Choroid plexus epithelial cell (primary cell): Measurements from ENCODE around the gene KCNC1.

Experiments
- DNase-seq: peaks from one replicate; pipeline ENCODE4 v3.0.0-alpha.2; 2010; ENCODE audit warnings: low read depth
- H3K4me3 ChIP-seq: 2 replicates; pipeline ENCODE4 v1.5.1; 2011; ENCODE audit warnings: low read depth, mild to moderate bottlenecking, control low read depth, low read length, moderate library complexity
- TF ChIP-seq, protein P1 (sequence below): conservative IDR thresholded peaks from 2 replicates; pipeline ENCODE4 v1.5.1; 2011; ENCODE audit warnings: low read depth, mild to moderate bottlenecking, control low read depth, inconsistent platforms, low read length, moderate library complexity

The KCNC1 gene

DNA sequence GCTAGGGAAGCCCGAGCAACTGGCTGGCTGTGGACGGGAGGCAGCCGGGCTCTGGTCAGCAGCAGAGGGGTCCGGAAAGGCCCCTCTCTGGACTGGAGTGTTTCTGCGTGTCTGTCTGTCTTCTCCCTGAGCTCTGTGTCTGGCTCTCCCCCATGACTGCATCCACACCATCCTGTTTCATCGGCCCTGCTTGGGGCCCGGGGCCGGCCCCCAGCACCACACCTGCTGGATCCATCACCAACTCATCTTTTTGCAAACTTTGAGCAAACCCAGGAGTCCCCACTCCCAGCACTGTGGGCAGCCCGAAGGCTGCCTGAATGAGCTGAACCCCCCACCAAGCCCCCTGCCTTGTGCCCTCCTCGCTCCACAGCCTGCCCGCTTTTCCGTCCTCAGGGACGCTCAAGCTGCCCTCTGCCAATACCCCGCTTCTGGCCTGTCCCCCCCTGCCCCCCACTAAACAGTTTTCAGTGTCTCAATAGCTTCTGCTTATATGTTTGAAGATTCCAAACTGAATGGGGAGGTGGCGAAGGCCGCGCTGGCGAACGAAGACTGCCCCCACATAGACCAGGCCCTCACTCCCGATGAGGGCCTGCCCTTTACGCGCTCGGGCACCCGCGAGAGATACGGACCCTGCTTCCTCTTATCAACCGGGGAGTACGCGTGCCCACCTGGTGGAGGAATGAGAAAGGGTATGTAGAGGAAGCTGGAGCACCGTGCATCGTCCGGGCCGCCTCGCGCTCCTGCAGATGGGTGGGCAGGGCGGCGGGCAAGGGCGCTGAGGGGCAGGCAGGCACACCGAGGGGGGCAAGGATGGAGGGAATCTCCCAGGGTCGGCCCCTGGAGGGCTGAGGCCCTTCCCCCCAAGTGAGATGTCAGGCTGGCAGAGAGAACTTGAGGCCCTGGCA, 44.6 kb downstream of the KCNC1 start:
- no peak overlapping the region for H3K4me3 ChIP-seq
- TF ChIP-seq, protein P1, sequence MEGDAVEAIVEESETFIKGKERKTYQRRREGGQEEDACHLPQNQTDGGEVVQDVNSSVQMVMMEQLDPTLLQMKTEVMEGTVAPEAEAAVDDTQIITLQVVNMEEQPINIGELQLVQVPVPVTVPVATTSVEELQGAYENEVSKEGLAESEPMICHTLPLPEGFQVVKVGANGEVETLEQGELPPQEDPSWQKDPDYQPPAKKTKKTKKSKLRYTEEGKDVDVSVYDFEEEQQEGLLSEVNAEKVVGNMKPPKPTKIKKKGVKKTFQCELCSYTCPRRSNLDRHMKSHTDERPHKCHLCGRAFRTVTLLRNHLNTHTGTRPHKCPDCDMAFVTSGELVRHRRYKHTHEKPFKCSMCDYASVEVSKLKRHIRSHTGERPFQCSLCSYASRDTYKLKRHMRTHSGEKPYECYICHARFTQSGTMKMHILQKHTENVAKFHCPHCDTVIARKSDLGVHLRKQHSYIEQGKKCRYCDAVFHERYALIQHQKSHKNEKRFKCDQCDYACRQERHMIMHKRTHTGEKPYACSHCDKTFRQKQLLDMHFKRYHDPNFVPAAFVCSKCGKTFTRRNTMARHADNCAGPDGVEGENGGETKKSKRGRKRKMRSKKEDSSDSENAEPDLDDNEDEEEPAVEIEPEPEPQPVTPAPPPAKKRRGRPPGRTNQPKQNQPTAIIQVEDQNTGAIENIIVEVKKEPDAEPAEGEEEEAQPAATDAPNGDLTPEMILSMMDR, result no peak
- no peak for DNase-seq

- DNase-seq, result no peak
- no peak overlapping the region for H3K4me3 ChIP-seq
- TF ChIP-seq, protein P1, result no peak
Measured at GRCh38 chr11:17779861-17780594, 45.4 kb downstream of the KCNC1 start.

DNA sequence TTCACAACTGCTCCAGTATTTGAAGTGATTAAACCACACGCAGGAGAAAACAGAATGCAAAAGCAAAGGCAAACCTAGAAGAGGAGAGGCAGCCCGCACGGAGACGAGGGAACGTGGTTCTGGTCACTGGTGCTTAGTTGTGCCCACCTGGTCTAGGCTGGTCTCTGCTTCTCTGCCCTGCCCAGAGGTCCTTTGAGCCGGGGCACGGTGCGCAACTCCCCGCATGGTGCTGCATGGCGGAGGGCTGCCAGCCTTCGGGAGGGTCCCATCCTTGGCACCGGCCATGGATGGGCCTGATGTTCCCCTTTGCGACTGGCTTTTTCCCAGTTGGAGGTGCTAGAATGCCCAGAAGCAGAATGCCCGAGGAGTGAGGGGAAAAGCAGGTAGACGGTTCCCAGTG, 46.1 kb downstream of the KCNC1 start:
- no peak for DNase-seq
- H3K4me3 ChIP-seq, result no peak overlapping the region
- TF ChIP-seq, protein P1, result no peak

DNA sequence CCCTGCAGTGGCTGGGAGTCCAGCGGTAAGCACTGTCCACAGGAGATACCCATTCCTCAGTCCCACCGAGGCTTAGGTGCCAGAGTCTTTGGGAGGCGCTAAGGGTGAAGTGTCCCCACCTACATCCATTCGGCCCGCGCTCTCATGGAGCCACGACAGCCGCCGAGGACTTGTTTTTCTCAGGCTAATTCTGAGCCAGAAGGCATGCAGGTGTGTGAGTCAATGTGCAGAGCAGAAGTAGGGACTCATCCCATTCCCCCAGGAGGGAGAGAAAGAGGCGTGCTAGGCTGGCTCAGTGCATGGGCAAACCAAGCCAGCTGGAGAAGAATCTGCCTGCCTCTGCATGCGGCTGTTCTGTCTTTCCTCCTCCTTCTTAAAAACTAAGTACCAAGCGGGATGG, 46.6 kb downstream of the KCNC1 start:
- H3K4me3 ChIP-seq, result no peak overlapping the region
- TF ChIP-seq, protein P1, result no peak
- DNase-seq, result no peak

- DNase-seq, result no peak
- H3K4me3 ChIP-seq, result no peak overlapping the region
- TF ChIP-seq, protein P1, result no peak
Measured at GRCh38 chr11:17781626-17782025, 47.0 kb downstream of the KCNC1 start.

GRCh38 chr11:17782145-17782544, 47.6 kb downstream of the KCNC1 start:
- H3K4me3 ChIP-seq, result no peak overlapping the region
- TF ChIP-seq, protein P1, result no peak
- no peak for DNase-seq
